Liver (tissue), 9 donors: ENCODE measurements around the gene RNF168. TPM values are rescaled to one million over a fixed set of nuclear protein-coding genes. Genes with fewer than 3 reads are reported as not detected.
"Not testable (repeated sequence)": the region's sequence is repeated elsewhere in the genome, so short reads cannot be mapped to it uniquely, and the experiment has no call there.

Source experiments
- DNase-seq: peaks from one replicate; pipeline ENCODE4 v3.0.0-alpha.2; 2017; ENCODE audit warnings: low spot score
- H3K27ac ChIP-seq, 2 donors: one replicate each; pipeline ENCODE4 v1.7.0; 2013; ENCODE audit warnings: inconsistent platforms in 2 of 2, low read length in 2 of 2, control low read depth in 1 of 2, low read depth in 1 of 2, mild to moderate bottlenecking in 1 of 2
- H3K27me3 ChIP-seq, 4 donors: one replicate each; pipeline versions ENCODE4 v1.6.1 to v1.7.0; 2013; ENCODE audit warnings: low read length in 3 of 4, inconsistent platforms in 1 of 4, mild to moderate bottlenecking in 1 of 4, moderate library complexity in 1 of 4; ENCODE audit not compliant: control insufficient read depth in 4 of 4, insufficient read depth in 4 of 4
- H3K36me3 ChIP-seq, 4 donors: one replicate each; pipeline versions ENCODE4 v1.6.1 to v1.7.0; 2013; ENCODE audit warnings: low read length in 3 of 4, mild to moderate bottlenecking in 3 of 4, low read depth in 1 of 4, moderate library complexity in 1 of 4; ENCODE audit not compliant: control insufficient read depth in 4 of 4, insufficient read depth in 3 of 4
- H3K4me1 ChIP-seq, 4 donors: one replicate each; pipeline versions ENCODE4 v1.6.1 to v1.7.0; 2013; ENCODE audit warnings: low read length in 3 of 4, mild to moderate bottlenecking in 3 of 4, moderate library complexity in 1 of 4; ENCODE audit not compliant: control insufficient read depth in 4 of 4, insufficient read depth in 4 of 4
- H3K4me3 ChIP-seq, 3 donors: one replicate each; pipeline versions ENCODE4 v1.6.1 to v1.7.0; 2013; ENCODE audit warnings: low read length in 3 of 3, control low read depth in 1 of 3, low read depth in 1 of 3, mild to moderate bottlenecking in 1 of 3
- H3K9ac ChIP-seq, 2 donors: one replicate each; pipeline ENCODE4 v1.7.0; 2013; ENCODE audit warnings: low read length in 2 of 2, mild to moderate bottlenecking in 2 of 2, moderate library complexity in 2 of 2, control low read depth in 1 of 2, low read depth in 1 of 2
- H3K9me3 ChIP-seq, 4 donors: one replicate each; pipeline versions ENCODE4 v1.6.1 to v1.7.0; 2013; ENCODE audit warnings: low read length in 3 of 4; ENCODE audit not compliant: control insufficient read depth in 4 of 4
- EGR1 ChIP-seq, 2 donors: IDR thresholded peaks; 2 replicates each; pipeline ENCODE4 v1.6.1; 2016 to 2018; ENCODE audit warnings: antibody characterized with exemption in 2 of 2, low read depth in 2 of 2
- FOXA1 ChIP-seq: IDR thresholded peaks from 2 replicates; pipeline ENCODE4 v1.6.1; 2016; ENCODE audit warnings: antibody characterized with exemption
- FOXA2 ChIP-seq: IDR thresholded peaks from 2 replicates; pipeline ENCODE4 v1.6.1; 2016; ENCODE audit warnings: antibody characterized with exemption
- GABPA ChIP-seq, 2 donors: IDR thresholded peaks in 1 of 2; conservative IDR thresholded peaks in 1 of 2; 2 replicates each; pipeline ENCODE4 v1.6.1; 2016; ENCODE audit warnings: antibody characterized with exemption in 2 of 2, mild to moderate bottlenecking in 1 of 2, moderate library complexity in 1 of 2
- HNF4A ChIP-seq, 2 donors: conservative IDR thresholded peaks; 2 replicates each; pipeline ENCODE4 v1.6.1; 2016; ENCODE audit warnings: antibody characterized with exemption in 2 of 2, mild to moderate bottlenecking in 2 of 2
- HNF4G ChIP-seq: IDR thresholded peaks from 2 replicates; pipeline ENCODE4 v1.6.1; 2016; ENCODE audit warnings: antibody characterized with exemption
- JUND ChIP-seq, 2 donors: IDR thresholded peaks; 2 replicates each; pipeline ENCODE4 v1.6.1; 2016; ENCODE audit warnings: antibody characterized with exemption in 2 of 2
- NR2F2 ChIP-seq: IDR thresholded peaks from 2 replicates; pipeline ENCODE4 v1.6.1; 2016; ENCODE audit warnings: antibody characterized with exemption
- RAD21 ChIP-seq, 2 donors: IDR thresholded peaks; 2 replicates each; pipeline ENCODE4 v1.6.1; 2016; ENCODE audit warnings: antibody characterized with exemption in 2 of 2, mild to moderate bottlenecking in 2 of 2
- RXRA ChIP-seq, 2 donors: IDR thresholded peaks; 2 replicates each; pipeline ENCODE4 v1.6.1; 2017 to 2018; ENCODE audit warnings: antibody characterized with exemption in 2 of 2, mild to moderate bottlenecking in 1 of 2
- SP1 ChIP-seq: IDR thresholded peaks from 2 replicates; pipeline ENCODE4 v1.6.1; 2018; ENCODE audit warnings: antibody characterized with exemption, mild to moderate bottlenecking
- TAF1 ChIP-seq: conservative IDR thresholded peaks from 2 replicates; pipeline ENCODE4 v1.6.1; 2016; ENCODE audit warnings: antibody characterized with exemption, mild to moderate bottlenecking
- YY1 ChIP-seq: IDR thresholded peaks from 2 replicates; pipeline ENCODE4 v1.6.1; 2016; ENCODE audit warnings: antibody characterized with exemption, mild to moderate bottlenecking
- WGBS: extraction: QIAGEN DNeasy Blood & Tissue Kit; methylation state at CpG from one replicate; pipeline ENCODE4 v1.1.7; 2013; 5-methylcytosine and 5-hydroxymethylcytosine counted together
- polyA plus RNA-seq, 2 donors: library from polyadenylated mRNA; stranded (reverse) in 1 of 2; unstranded in 1 of 2; fragments of 200-250 nt in 1 of 2; fragments of >200 nt in 1 of 2; fragmentation: Nextera tagmentation in 1 of 2; extraction: Ambion mirVana in 1 of 2; gene quantifications; one replicate each; pipeline versions ENCODE4 v1.2.1 to v1.2.3, GENCODE V29; 2013 to 2015
- total RNA-seq, 2 donors: library from RNA; depleted of rRNA; stranded (reverse); fragments of >200 nt; gene quantifications; one replicate each; pipeline ENCODE4 v1.2.3, GENCODE V29; 2014
- TF ChIP-seq, protein P1 (sequence below): fragments of 150-350 bp; IDR thresholded peaks from 2 replicates; pipeline ENCODE4 v1.5.1; 2017; ENCODE audit warnings: improper control_type of control experiment, low read depth, low read length; ENCODE audit not compliant: missing input control
- TF ChIP-seq, protein P2 (sequence below): IDR thresholded peaks from 2 replicates; pipeline ENCODE4 v1.6.1; 2016; ENCODE audit warnings: antibody characterized with exemption
- TF ChIP-seq, protein P3 (sequence below): IDR thresholded peaks from 2 replicates; pipeline ENCODE4 v1.6.1; 2016; ENCODE audit warnings: antibody characterized with exemption
- TF ChIP-seq, protein P4 (sequence below): IDR thresholded peaks from 2 replicates; pipeline ENCODE4 v1.6.1; 2016; ENCODE audit warnings: antibody characterized with exemption
- TF ChIP-seq, protein P5 (sequence below): IDR thresholded peaks from 2 replicates; pipeline ENCODE4 v1.6.1; 2016; ENCODE audit warnings: antibody characterized with exemption, mild to moderate bottlenecking
- donor health status: healthy.
- donor health status: healthy.
- donor health status: healthy.
- donor health status: healthy.
- donor health status: healthy.

Gene RNF168
- total and polyA plus RNA-seq, 4 donors: 3.4 to 10.0 (median 7.3) TPM

DNA sequence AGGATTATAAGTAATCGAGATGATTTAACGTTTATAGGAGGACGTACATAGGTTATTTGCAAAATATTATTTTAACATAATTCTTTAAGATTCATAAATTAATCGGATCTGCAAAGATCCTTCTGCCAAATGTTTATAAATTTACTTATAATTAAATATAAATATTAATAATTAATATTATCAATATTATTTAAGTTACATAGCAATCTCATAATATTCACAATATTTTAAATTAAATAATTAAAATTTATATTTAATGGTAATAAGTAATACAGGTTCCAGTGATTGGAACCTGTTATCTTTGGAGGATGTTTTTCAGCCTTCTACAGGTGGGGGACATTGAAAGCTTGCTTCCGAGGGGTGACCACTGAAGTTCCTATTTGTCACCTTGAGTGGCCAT, 48.7 kb upstream of the RNF168 start:
- Histone ChIP-seq H3K27ac (no peak overlapping the region), H3K4me1 (no peaks in the 10 kb centered on the region), H3K27me3 (no peaks in the 10 kb centered on the region), H3K9me3 (peaks cover 0 to 1% (median 0%) of the 10 kb centered on the region in 4 donors), H3K9ac (no peak overlapping the region), H3K36me3 (peaks cover 0 to 3% (median 1%) of the 10 kb centered on the region in 4 donors), H3K4me3 (no peak overlapping the region)
- no peak for TF ChIP-seq SP1
- no peak for TF ChIP-seq YY1
- no peak for TF ChIP-seq RXRA (IDR thresholded peaks at IDR 0.05)
- no peak for TF ChIP-seq NR2F2
- TF ChIP-seq HNF4A (conservative IDR thresholded peaks at IDR 0.05): no peak
- TF ChIP-seq, protein P1, sequence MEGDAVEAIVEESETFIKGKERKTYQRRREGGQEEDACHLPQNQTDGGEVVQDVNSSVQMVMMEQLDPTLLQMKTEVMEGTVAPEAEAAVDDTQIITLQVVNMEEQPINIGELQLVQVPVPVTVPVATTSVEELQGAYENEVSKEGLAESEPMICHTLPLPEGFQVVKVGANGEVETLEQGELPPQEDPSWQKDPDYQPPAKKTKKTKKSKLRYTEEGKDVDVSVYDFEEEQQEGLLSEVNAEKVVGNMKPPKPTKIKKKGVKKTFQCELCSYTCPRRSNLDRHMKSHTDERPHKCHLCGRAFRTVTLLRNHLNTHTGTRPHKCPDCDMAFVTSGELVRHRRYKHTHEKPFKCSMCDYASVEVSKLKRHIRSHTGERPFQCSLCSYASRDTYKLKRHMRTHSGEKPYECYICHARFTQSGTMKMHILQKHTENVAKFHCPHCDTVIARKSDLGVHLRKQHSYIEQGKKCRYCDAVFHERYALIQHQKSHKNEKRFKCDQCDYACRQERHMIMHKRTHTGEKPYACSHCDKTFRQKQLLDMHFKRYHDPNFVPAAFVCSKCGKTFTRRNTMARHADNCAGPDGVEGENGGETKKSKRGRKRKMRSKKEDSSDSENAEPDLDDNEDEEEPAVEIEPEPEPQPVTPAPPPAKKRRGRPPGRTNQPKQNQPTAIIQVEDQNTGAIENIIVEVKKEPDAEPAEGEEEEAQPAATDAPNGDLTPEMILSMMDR: no peak
- TF ChIP-seq HNF4G: no peak
- TF ChIP-seq RAD21 (IDR thresholded peaks at IDR 0.05): no peak
- TF ChIP-seq EGR1 (IDR thresholded peaks at IDR 0.05; ENCODE audit: low read depth in 2 of 2): no peak
- TF ChIP-seq FOXA1: no peak
- TF ChIP-seq FOXA2: no peak
- no peak for TF ChIP-seq JUND (IDR thresholded peaks at IDR 0.05)
- no peak for TF ChIP-seq GABPA (IDR thresholded peaks at IDR 0.05 in 1 of 2, conservative IDR thresholded peaks at IDR 0.05 in 1 of 2)
- TF ChIP-seq, protein P2, sequence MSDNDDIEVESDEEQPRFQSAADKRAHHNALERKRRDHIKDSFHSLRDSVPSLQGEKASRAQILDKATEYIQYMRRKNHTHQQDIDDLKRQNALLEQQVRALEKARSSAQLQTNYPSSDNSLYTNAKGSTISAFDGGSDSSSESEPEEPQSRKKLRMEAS: no peak
- TF ChIP-seq, protein P3, sequence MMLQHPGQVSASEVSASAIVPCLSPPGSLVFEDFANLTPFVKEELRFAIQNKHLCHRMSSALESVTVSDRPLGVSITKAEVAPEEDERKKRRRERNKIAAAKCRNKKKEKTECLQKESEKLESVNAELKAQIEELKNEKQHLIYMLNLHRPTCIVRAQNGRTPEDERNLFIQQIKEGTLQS: no peak
- TF ChIP-seq, protein P4, sequence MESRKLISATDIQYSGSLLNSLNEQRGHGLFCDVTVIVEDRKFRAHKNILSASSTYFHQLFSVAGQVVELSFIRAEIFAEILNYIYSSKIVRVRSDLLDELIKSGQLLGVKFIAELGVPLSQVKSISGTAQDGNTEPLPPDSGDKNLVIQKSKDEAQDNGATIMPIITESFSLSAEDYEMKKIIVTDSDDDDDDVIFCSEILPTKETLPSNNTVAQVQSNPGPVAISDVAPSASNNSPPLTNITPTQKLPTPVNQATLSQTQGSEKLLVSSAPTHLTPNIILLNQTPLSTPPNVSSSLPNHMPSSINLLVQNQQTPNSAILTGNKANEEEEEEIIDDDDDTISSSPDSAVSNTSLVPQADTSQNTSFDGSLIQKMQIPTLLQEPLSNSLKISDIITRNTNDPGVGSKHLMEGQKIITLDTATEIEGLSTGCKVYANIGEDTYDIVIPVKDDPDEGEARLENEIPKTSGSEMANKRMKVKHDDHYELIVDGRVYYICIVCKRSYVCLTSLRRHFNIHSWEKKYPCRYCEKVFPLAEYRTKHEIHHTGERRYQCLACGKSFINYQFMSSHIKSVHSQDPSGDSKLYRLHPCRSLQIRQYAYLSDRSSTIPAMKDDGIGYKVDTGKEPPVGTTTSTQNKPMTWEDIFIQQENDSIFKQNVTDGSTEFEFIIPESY: no peak
- TF ChIP-seq, protein P5, sequence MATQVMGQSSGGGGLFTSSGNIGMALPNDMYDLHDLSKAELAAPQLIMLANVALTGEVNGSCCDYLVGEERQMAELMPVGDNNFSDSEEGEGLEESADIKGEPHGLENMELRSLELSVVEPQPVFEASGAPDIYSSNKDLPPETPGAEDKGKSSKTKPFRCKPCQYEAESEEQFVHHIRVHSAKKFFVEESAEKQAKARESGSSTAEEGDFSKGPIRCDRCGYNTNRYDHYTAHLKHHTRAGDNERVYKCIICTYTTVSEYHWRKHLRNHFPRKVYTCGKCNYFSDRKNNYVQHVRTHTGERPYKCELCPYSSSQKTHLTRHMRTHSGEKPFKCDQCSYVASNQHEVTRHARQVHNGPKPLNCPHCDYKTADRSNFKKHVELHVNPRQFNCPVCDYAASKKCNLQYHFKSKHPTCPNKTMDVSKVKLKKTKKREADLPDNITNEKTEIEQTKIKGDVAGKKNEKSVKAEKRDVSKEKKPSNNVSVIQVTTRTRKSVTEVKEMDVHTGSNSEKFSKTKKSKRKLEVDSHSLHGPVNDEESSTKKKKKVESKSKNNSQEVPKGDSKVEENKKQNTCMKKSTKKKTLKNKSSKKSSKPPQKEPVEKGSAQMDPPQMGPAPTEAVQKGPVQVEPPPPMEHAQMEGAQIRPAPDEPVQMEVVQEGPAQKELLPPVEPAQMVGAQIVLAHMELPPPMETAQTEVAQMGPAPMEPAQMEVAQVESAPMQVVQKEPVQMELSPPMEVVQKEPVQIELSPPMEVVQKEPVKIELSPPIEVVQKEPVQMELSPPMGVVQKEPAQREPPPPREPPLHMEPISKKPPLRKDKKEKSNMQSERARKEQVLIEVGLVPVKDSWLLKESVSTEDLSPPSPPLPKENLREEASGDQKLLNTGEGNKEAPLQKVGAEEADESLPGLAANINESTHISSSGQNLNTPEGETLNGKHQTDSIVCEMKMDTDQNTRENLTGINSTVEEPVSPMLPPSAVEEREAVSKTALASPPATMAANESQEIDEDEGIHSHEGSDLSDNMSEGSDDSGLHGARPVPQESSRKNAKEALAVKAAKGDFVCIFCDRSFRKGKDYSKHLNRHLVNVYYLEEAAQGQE: no peak
- TF ChIP-seq TAF1: no peak
- 98% methylated on average over 5 of the region's 5 CpGs for WGBS
- DNase-seq: no peak

DNA sequence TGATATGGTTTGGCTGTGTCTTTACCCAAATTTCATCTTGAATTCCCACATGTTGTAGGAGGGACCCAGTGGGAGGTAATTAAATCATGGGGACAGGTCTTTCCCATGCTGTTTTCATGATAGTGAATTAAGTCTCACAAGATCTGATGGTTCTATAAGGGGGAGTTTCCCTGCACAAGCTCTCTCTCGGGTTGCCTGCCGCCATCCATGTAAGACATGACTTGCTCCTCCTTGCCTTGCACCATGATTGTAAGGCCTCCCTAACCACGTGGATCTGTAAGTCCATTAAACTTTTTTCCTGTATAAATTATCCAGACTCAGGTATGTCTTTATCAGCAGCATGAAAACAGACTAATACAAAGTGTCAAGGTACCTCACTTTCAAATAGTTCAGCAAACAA, 46.6 kb upstream of the RNF168 start:
- WGBS: 88% methylated on average over 3 of the region's 3 CpGs
- H3K9ac ChIP-seq: not testable (repeated sequence)

DNA sequence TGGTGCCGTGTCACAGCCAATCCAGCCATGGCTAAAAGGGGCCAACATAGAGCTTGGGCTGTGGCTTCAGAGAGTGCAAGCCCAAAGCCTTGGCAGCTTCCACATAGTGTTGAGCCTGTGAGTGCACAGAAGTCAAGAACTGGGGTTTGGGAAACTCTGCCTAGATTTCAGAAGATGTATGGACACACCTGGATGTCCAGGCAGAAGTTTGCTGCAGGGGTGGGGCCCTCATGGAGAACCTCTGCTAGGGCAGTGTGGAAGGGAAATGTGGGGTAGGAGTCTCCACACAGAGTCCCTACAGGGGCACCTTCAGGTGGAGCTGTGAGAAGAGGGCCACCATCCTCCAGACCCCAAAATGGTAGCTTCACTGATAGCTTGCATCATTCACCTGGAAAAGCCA, 45.7 kb upstream of the RNF168 start:
- H3K4me3 ChIP-seq, H3K4me1 ChIP-seq, H3K27me3 ChIP-seq, DNase-seq, H3K9ac ChIP-seq, H3K27ac ChIP-seq, H3K9me3 ChIP-seq, H3K36me3 ChIP-seq: not testable (repeated sequence)
- 100% methylated on average over 1 of the region's 1 CpG for WGBS

More for the DNA sequence above, 46.6 kb upstream of the RNF168 start:
- not testable (repeated sequence) for H3K36me3 ChIP-seq, H3K27me3 ChIP-seq, H3K9me3 ChIP-seq, H3K4me3 ChIP-seq, H3K27ac ChIP-seq, DNase-seq, H3K4me1 ChIP-seq
